OCI-LY7 (cell line): Measurements from ENCODE around the gene N4BP2. TPM values are rescaled to one million over a fixed set of nuclear protein-coding genes. Genes with fewer than 3 reads are reported as not detected.
A peak's percentile ranks its signal among the peaks of the same experiment; 100 is the strongest.

Experiments
- BruUV-seq: library from RNA; stranded (reverse); fragments of 400-500 nt; replicated peaks from 2 replicates; lab custom pipeline; 2021; lab: Mats Ljungman, UMichigan
- CTCF ChIA-PET: fragments of 300-600 bp; sonication (Branson Sonifier 250); formaldehyde crosslinking; loops from one replicate; lab custom pipeline; 2022; ENCODE audit warnings: antibody characterized with exemption; ENCODE audit not compliant: unreplicated experiment; lab: Charles Lee
- POLR2A ChIA-PET: fragments of 300-600 bp; sonication (Branson Sonifier 250); formaldehyde crosslinking; loops from one replicate; lab custom pipeline; 2022; ENCODE audit warnings: antibody characterized with exemption; lab: Charles Lee
- DNase-seq: peaks from one replicate; pipeline ENCODE4 v3.0.0-alpha.2; 2015; ENCODE audit warnings: low spot score
- H2AFZ ChIP-seq: fragments of 200-600 bp; sonication (generic), shearing (Covaris generic); 2 replicates; pipeline ENCODE4 v1.6.1; 2014; ENCODE audit warnings: mild to moderate bottlenecking, antibody characterized with exemption, low read length, moderate library complexity
- H3K27ac ChIP-seq: fragments of 200-600 bp; sonication (generic); 2 replicates; pipeline ENCODE4 v1.5.1; 2014; ENCODE audit warnings: mixed run types, low read depth, mild to moderate bottlenecking, moderate library complexity, low read length, inconsistent platforms; ENCODE audit not compliant: poor library complexity, severe bottlenecking
- H3K36me3 ChIP-seq: fragments of 200-600 bp; sonication (generic); 2 replicates; pipeline ENCODE4 v1.6.1; 2014; ENCODE audit warnings: mild to moderate bottlenecking, antibody characterized with exemption, low read length, moderate library complexity, mixed read lengths; ENCODE audit not compliant: insufficient read depth
- H3K4me1 ChIP-seq: fragments of 200-600 bp; sonication (generic); 2 replicates; pipeline ENCODE4 v1.5.1; 2014; ENCODE audit warnings: mild to moderate bottlenecking, low read length; ENCODE audit not compliant: insufficient read depth, poor library complexity, severe bottlenecking
- H3K4me2 ChIP-seq: fragments of 200-600 bp; sonication (generic); 2 replicates; pipeline ENCODE4 v1.6.1; 2014; ENCODE audit warnings: mild to moderate bottlenecking, low read length
- H3K4me3 ChIP-seq: fragments of 200-600 bp; sonication (generic); 2 replicates; pipeline ENCODE4 v1.5.1; 2014; ENCODE audit warnings: mild to moderate bottlenecking, low read depth, low read length; ENCODE audit not compliant: poor library complexity, severe bottlenecking
- H3K79me2 ChIP-seq: fragments of 200-600 bp; sonication (generic); 2 replicates; pipeline ENCODE4 v1.6.1; 2016; ENCODE audit warnings: low read depth, mild to moderate bottlenecking, low read length, moderate library complexity, mixed read lengths; ENCODE audit not compliant: insufficient read depth
- H3K9me2 ChIP-seq: fragments of 200-600 bp; sonication (generic); 2 replicates; pipeline ENCODE4 v1.6.1; 2016; ENCODE audit warnings: mild to moderate bottlenecking, low read length, mixed read lengths; ENCODE audit not compliant: insufficient read depth
- H3K9me3 ChIP-seq: fragments of 200-600 bp; sonication (generic); 2 replicates; pipeline ENCODE4 v1.6.1; 2014; ENCODE audit warnings: mild to moderate bottlenecking, mixed run types, low read length, mixed read lengths
- H4K20me1 ChIP-seq: fragments of 200-600 bp; sonication (generic); 2 replicates; pipeline ENCODE4 v1.6.1; 2014; ENCODE audit warnings: mild to moderate bottlenecking, antibody characterized with exemption, low read length, moderate library complexity, mixed read lengths; ENCODE audit not compliant: insufficient read depth
- EZH2phosphoT487 ChIP-seq: fragments of 200-600 bp; sonication (generic); IDR thresholded peaks from 2 replicates; pipeline ENCODE4 v1.6.1; 2018; ENCODE audit warnings: low read depth, borderline replicate concordance, mild to moderate bottlenecking, mixed run types, antibody characterized with exemption, low read length, moderate library complexity, mixed read lengths
- intact Hi-C: fragments of 100-400 bp; cut with micrococcal nuclease; formaldehyde crosslinking; loops from one replicate; pipeline ENCODE4 v1.10.0; 2022; ENCODE audit not compliant: unreplicated experiment
- total RNA-seq, 2 experiments: library from RNA; depleted of rRNA in 1 of 2; stranded (reverse); fragments of >200 nt in 1 of 2; shearing (Covaris generic) in 1 of 2; gene quantifications; 2 replicates each; pipeline ENCODE4 v1.2.3, GENCODE V29; 2014 to 2022
- TF ChIP-seq, protein P1 (sequence below): fragments of 200-600 bp; sonication (generic); conservative IDR thresholded peaks from 2 replicates; pipeline ENCODE4 v1.5.1; 2014; ENCODE audit warnings: mild to moderate bottlenecking, antibody characterized with exemption, low read length, moderate library complexity, mixed read lengths

The N4BP2 gene
- total RNA-seq, 2 experiments from 2014 or later: 11.4 to 17.8 TPM

GRCh38 chr4:40196272-40196671 is 139.6 kb downstream of the N4BP2 start:
- no TSS peak for BruUV-seq
- peaks cover 24% of the 10 kb centered on the region for H4K20me1 ChIP-seq
- peak; percentile 78 for DNase-seq
- peaks cover 43% of the 10 kb centered on the region for H3K36me3 ChIP-seq
- H3K9me2 ChIP-seq: no peaks in the 10 kb centered on the region
- no peak overlapping the region; the same call in 1 of the 2 replicates for H2AFZ ChIP-seq
- peak overlapping the region; percentile 84 for H3K4me2 ChIP-seq
- TF ChIP-seq, protein P1, sequence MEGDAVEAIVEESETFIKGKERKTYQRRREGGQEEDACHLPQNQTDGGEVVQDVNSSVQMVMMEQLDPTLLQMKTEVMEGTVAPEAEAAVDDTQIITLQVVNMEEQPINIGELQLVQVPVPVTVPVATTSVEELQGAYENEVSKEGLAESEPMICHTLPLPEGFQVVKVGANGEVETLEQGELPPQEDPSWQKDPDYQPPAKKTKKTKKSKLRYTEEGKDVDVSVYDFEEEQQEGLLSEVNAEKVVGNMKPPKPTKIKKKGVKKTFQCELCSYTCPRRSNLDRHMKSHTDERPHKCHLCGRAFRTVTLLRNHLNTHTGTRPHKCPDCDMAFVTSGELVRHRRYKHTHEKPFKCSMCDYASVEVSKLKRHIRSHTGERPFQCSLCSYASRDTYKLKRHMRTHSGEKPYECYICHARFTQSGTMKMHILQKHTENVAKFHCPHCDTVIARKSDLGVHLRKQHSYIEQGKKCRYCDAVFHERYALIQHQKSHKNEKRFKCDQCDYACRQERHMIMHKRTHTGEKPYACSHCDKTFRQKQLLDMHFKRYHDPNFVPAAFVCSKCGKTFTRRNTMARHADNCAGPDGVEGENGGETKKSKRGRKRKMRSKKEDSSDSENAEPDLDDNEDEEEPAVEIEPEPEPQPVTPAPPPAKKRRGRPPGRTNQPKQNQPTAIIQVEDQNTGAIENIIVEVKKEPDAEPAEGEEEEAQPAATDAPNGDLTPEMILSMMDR: no peak; the same call in 1 of the 2 replicates
- no peak for TF ChIP-seq EZH2phosphoT487
- H3K27ac ChIP-seq: peak overlapping the region; percentile 93
- H3K4me3 ChIP-seq: peak overlapping the region; percentile 79
- peaks cover 45% of the 10 kb centered on the region for H3K4me1 ChIP-seq
- intact Hi-C loops: loop anchor here (2.0 to 10.0 kb wide), 7 partner anchors 113 to 1169 kb away; partner anchors contain the start of gene N4BP2
- POLR2A ChIA-PET: interaction anchor here (0.6 to 17.3 kb wide), 15 partner anchors 10 to 1075 kb away, joined by 3 to 212 read pairs (median 3); no protein-coding TSS in a partner anchor
- CTCF ChIA-PET: no interaction called here
- no peaks in the 10 kb centered on the region for H3K9me3 ChIP-seq
- peaks cover 95% of the 10 kb centered on the region for H3K79me2 ChIP-seq

DNA sequence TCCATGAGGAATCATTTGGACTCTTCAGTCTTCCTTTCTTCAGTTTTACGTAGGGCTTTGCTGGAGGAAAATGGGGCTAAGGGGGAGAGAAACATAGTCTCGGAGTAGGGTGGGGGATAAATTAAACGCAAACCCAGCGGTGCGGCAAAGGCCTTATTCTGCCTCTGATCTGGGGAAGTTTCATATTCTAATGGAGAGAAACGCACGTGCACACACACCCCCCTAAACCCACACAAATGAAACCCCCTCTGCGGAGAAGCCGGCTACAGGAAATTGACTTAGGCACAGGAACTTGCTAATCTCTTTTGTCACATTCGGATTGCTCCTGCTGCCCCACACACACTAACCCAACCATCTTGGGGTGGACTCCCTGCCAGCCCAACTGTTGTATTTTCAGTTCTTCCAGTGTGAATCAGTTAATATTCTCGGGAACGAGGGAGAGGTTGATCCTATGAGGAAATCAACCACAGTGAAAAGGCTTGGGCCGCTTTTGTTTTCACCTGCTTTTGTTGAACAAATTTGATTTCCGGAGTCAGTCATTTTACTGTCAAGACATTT is 140.2 kb downstream of the N4BP2 start, which contains the start of gene RHOH:
Gene RHOH, plus strand, starts transcription at position 308 of the 558 bp plus-strand sequence. CDS start 46,356 bp downstream, outside the sequence.
- H3K9me3 ChIP-seq: no peaks in the 10 kb centered on the region
- intact Hi-C loops: loop anchor here (2.0 to 10.0 kb wide), 7 partner anchors 112 to 1170 kb away; partner anchors contain the start of gene N4BP2
- POLR2A ChIA-PET: interaction anchor here (0.5 to 17.3 kb wide), 20 partner anchors 8 to 1076 kb away, joined by 3 to 212 read pairs (median 4); no protein-coding TSS in a partner anchor
- peaks cover 27% of the 10 kb centered on the region for H4K20me1 ChIP-seq
- no peak within 1 kb of the TSS; the same call in 1 of the 2 replicates for H2AFZ ChIP-seq
- H3K27ac ChIP-seq: peak within 1 kb of the TSS; percentile 93
- no peaks in the 10 kb centered on the region for H3K9me2 ChIP-seq
- CTCF ChIA-PET: no interaction called here
- TF ChIP-seq, protein P1: no peak
- TF ChIP-seq EZH2phosphoT487: no peak
- H3K4me1 ChIP-seq: peaks cover 44% of the 10 kb centered on the region
- H3K4me2 ChIP-seq: peak within 1 kb of the TSS; percentile 84
- no TSS peak for BruUV-seq
- H3K4me3 ChIP-seq: peak within 1 kb of the TSS; percentile 79
- DNase-seq: peak; percentile 93
- H3K79me2 ChIP-seq: peaks cover 95% of the 10 kb centered on the region
- peaks cover 48% of the 10 kb centered on the region for H3K36me3 ChIP-seq
